Measurements from ENCODE around the gene DLAT. TPM values are rescaled to one million over a fixed set of nuclear protein-coding genes. Genes with fewer than 3 reads are reported as not detected.

DLAT gene
- total RNA-seq, 1 experiment from 2014 or later = 75.9 TPM

GRCh38 chr11:112057170-112057569, 32.0 kb downstream of the DLAT start:
- ChIA-PET POLR2A (no interaction called here), CTCF (no interaction called here)
- ATAC-seq (no peak), DNase-seq (ENCODE audit: low read depth, low spot score) (no peak)
- Histone ChIP-seq H3K27me3 (ENCODE audit: control insufficient read depth, insufficient read depth, low read length) (no peaks in the 10 kb centered on the region), H3K36me3 (ENCODE audit: control insufficient read depth, insufficient read depth, low read length) (peaks cover 25% of the 10 kb centered on the region), H3K4me3 (ENCODE audit: low read depth in 2 of 2, low read length in 2 of 2) (no peak overlapping the region), H3K9me3 (ENCODE audit: control insufficient read depth, insufficient read depth, low read depth, low read length) (no peaks in the 10 kb centered on the region), H3K4me1 (ENCODE audit: control insufficient read depth, insufficient read depth, low read length) (no peaks in the 10 kb centered on the region), H3K27ac (ENCODE audit: low read length) (no peak overlapping the region)
- no peak for TF ChIP-seq TCF7L2 (IDR thresholded peaks at IDR 0.05; ENCODE audit: low read depth, low read length)
- TF ChIP-seq SIN3A (IDR thresholded peaks at IDR 0.05; ENCODE audit: borderline replicate concordance, insufficient read depth, low read depth, low read length) = no peak
- TF ChIP-seq CTCF (IDR thresholded peaks at IDR 0.05) = no peak
- TF ChIP-seq REST (IDR thresholded peaks at IDR 0.05; ENCODE audit: insufficient read depth in 1 of 2, low read depth in 2 of 2, low read length in 1 of 2) = no peak
- BruUV-seq (replicated peaks) = no TSS peak
- intact Hi-C loops (cut with micrococcal nuclease; ENCODE audit: unreplicated experiment) = no loop called here
- in situ Hi-C loops (cut with HindIII; ENCODE audit: low pct_unique_long_range_greater_than_20kb, low sequenced_read_pairs) = no loop called here

GRCh38 chr11:112058103-112058502, 32.9 kb downstream of the DLAT start:
- no peaks in the 10 kb centered on the region for H3K9me3 ChIP-seq (ENCODE audit: control insufficient read depth, insufficient read depth, low read depth, low read length)
- intact Hi-C loops (cut with micrococcal nuclease; ENCODE audit: unreplicated experiment) (no loop called here), in situ Hi-C loops (cut with HindIII; ENCODE audit: low pct_unique_long_range_greater_than_20kb, low sequenced_read_pairs) (no loop called here)
- DNase-seq (ENCODE audit: low read depth, low spot score) = no peak
- TF ChIP-seq TCF7L2 (IDR thresholded peaks at IDR 0.05; ENCODE audit: low read depth, low read length) (no peak), POLR2AphosphoS5 (IDR thresholded peaks at IDR 0.05; ENCODE audit: low read depth, low read length) (no peak), SIN3A (IDR thresholded peaks at IDR 0.05; ENCODE audit: borderline replicate concordance, insufficient read depth, low read depth, low read length) (no peak), REST (IDR thresholded peaks at IDR 0.05; ENCODE audit: insufficient read depth in 1 of 2, low read depth in 2 of 2, low read length in 1 of 2) (no peak), CTCF (IDR thresholded peaks at IDR 0.05) (no peak)
- H3K4me1 ChIP-seq (ENCODE audit: control insufficient read depth, insufficient read depth, low read length) = no peaks in the 10 kb centered on the region
- ChIA-PET CTCF (no interaction called here), POLR2A (no interaction called here)
- no peak for ATAC-seq
- BruUV-seq (replicated peaks) = no TSS peak
- H3K27me3 ChIP-seq (ENCODE audit: control insufficient read depth, insufficient read depth, low read length) = no peaks in the 10 kb centered on the region
- no peak overlapping the region for H3K4me3 ChIP-seq (ENCODE audit: low read depth in 2 of 2, low read length in 2 of 2)
- peaks cover 34% of the 10 kb centered on the region for H3K36me3 ChIP-seq (ENCODE audit: control insufficient read depth, insufficient read depth, low read length)
- H3K27ac ChIP-seq (ENCODE audit: low read length) = no peak overlapping the region
